K562 (cell line): Measurements from ENCODE around the gene TMEM163. TPM values are rescaled to one million over a fixed set of nuclear protein-coding genes. Genes with fewer than 3 reads are reported as not detected.

Source experiments
- ATAC-seq: fragments of 200-7000 bp; cut with Tn5 transposase; 3 replicates; pipeline ENCODE4 v1.9.1; 2020; ENCODE audit warnings: moderate library complexity
- BruUV-seq: library from RNA; stranded (reverse); fragments of 400-500 nt; replicated peaks from 2 replicates; lab custom pipeline; 2021; lab: Mats Ljungman, UMichigan
- CTCF ChIA-PET: fragments of 300-600 bp; formaldehyde crosslinking; extraction: SDS; loops from one replicate; lab custom pipeline; 2021; ENCODE audit warnings: low intra/inter-chr PET ratio; lab: Yijun Ruan, JAX
- POLR2A ChIA-PET: fragments of 300-600, 350-650 bp; sonication (Branson Sonifier 250); formaldehyde crosslinking; extraction: SDS; loops from one replicate; lab custom pipeline; 2021; ENCODE audit warnings: antibody characterized with exemption, inconsistent platforms; lab: Yijun Ruan, JAX
- DNase-seq, 4 experiments: peaks; one replicate each; pipeline versions ENCODE4 v3.0.0 to v3.0.0-alpha.2; 2011 to 2018; ENCODE audit warnings: low spot score in 3 of 4, mixed read lengths in 3 of 4; ENCODE audit errors: extremely low read depth in 1 of 4
- FAIRE-seq: peaks from 2 replicates; lab custom pipeline; 2011; peaks lifted over from hg19 to GRCh38; lab: Jason Lieb, UNC
- H2AFZ ChIP-seq: 2 replicates; pipeline ENCODE4 v1.6.0; 2011; ENCODE audit warnings: low read depth, low read length, control low read depth, inconsistent platforms
- H3K27ac ChIP-seq: fragments of 200-600 bp; 3 replicates; pipeline ENCODE4 v1.8.0; 2011; ENCODE audit warnings: low read depth, mild to moderate bottlenecking, control low read depth, inconsistent platforms, low read length, moderate library complexity, mixed read lengths; ENCODE audit errors: extremely low read depth
- H3K27me3 ChIP-seq, 2 experiments: fragments of 300-600 bp in 1 of 2; 2 replicates in 1 of 2; 3 replicates in 1 of 2; pipeline versions ENCODE4 v1.6.0 to v1.8.0; 2011; ENCODE audit warnings: inconsistent platforms in 2 of 2, low read length in 2 of 2, mild to moderate bottlenecking in 1 of 2, mixed read lengths in 1 of 2, moderate library complexity in 1 of 2; ENCODE audit not compliant: control insufficient read depth in 2 of 2, insufficient read depth in 2 of 2
- H3K36me3 ChIP-seq: fragments of 300-600 bp; 3 replicates; pipeline ENCODE4 v1.8.0; 2011; ENCODE audit warnings: mild to moderate bottlenecking, low read length, inconsistent platforms; ENCODE audit not compliant: control insufficient read depth, insufficient read depth
- H3K4me1 ChIP-seq, 2 experiments: fragments of 200-600 bp in 1 of 2; replicated peaks in 1 of 2; 2 replicates in 1 of 2; 3 replicates in 1 of 2; pipeline versions ENCODE4 v1.5.1 to v1.8.0; 2011; ENCODE audit warnings: inconsistent platforms in 2 of 2, low read length in 2 of 2, mild to moderate bottlenecking in 1 of 2, mixed read lengths in 1 of 2, moderate library complexity in 1 of 2; ENCODE audit not compliant: control insufficient read depth in 2 of 2, insufficient read depth in 2 of 2
- H3K4me2 ChIP-seq: 2 replicates; pipeline ENCODE4 v1.6.1; 2011; ENCODE audit warnings: low read length, control low read depth, inconsistent platforms, mixed read lengths; ENCODE audit not compliant: insufficient read depth
- H3K4me3 ChIP-seq: fragments of 200-600 bp; sonication (generic), shearing (Covaris generic); 2 replicates; pipeline ENCODE4 v1.5.1; 2016; ENCODE audit warnings: control low read depth, inconsistent platforms
- H3K79me2 ChIP-seq: fragments of 200-600 bp; 3 replicates; pipeline ENCODE4 v1.8.0; 2011; ENCODE audit warnings: low read length, inconsistent platforms; ENCODE audit not compliant: control insufficient read depth, insufficient read depth
- H3K9ac ChIP-seq, 2 experiments: 2 replicates each; pipeline versions ENCODE4 v1.6.0 to v1.6.1; 2011; ENCODE audit warnings: low read depth in 2 of 2, low read length in 2 of 2, control low read depth in 1 of 2, inconsistent platforms in 1 of 2, mild to moderate bottlenecking in 1 of 2, mixed read lengths in 1 of 2; ENCODE audit not compliant: insufficient read depth in 1 of 2
- H3K9me1 ChIP-seq: one replicate; pipeline ENCODE4 v1.6.0; 2011; ENCODE audit warnings: inconsistent platforms, mild to moderate bottlenecking, low read length, moderate library complexity; ENCODE audit not compliant: control insufficient read depth, insufficient read depth
- H3K9me3 ChIP-seq: replicated peaks from 2 replicates; pipeline ENCODE4 v1.5.1; 2011; ENCODE audit warnings: low read depth, low read length, inconsistent platforms; ENCODE audit not compliant: control insufficient read depth, insufficient read depth
- H4K20me1 ChIP-seq: replicated peaks from 2 replicates; pipeline ENCODE4 v1.6.1; 2011; ENCODE audit warnings: low read length, inconsistent platforms, mixed read lengths; ENCODE audit not compliant: control insufficient read depth, insufficient read depth
- BCLAF1 ChIP-seq, 2 experiments: fragments of 450-650 bp in 1 of 2; IDR thresholded peaks; 2 replicates each; pipeline ENCODE4 v1.6.1; 2011 to 2017; ENCODE audit warnings: low read depth in 2 of 2, antibody characterized with exemption in 1 of 2, borderline replicate concordance in 1 of 2, low read length in 1 of 2, mild to moderate bottlenecking in 1 of 2, mixed read lengths in 1 of 2; ENCODE audit not compliant: control insufficient read depth in 1 of 2
- HCFC1 ChIP-seq: IDR thresholded peaks from 2 replicates; pipeline ENCODE4 v1.6.1; 2012; ENCODE audit warnings: low read depth, low read length, improper control_type of control experiment
- KLF1 ChIP-seq: fragments of 450-650 bp; IDR thresholded peaks from 2 replicates; pipeline ENCODE4 v1.6.1; 2016; ENCODE audit warnings: missing genetic modification characterization, missing compliant biosample characterization
- KLF6 ChIP-seq: fragments of 250-450 bp; sonication (Bioruptor Pico); IDR thresholded peaks from 2 replicates; pipeline ENCODE4 v1.4.0; 2020; ENCODE audit warnings: mild to moderate bottlenecking, moderate library complexity, borderline replicate concordance
- MAX ChIP-seq: sonication (generic); formaldehyde crosslinking; IDR thresholded peaks from 2 replicates; pipeline ENCODE4 v1.9.0; 2022; ENCODE audit warnings: mild to moderate bottlenecking, missing genetic modification reagents
- MITF ChIP-seq: IDR thresholded peaks from 2 replicates; pipeline ENCODE4 v1.6.1; 2014; ENCODE audit warnings: antibody characterized with exemption
- PML ChIP-seq: IDR thresholded peaks from 2 replicates; pipeline ENCODE4 v1.6.1; 2012; ENCODE audit warnings: low read length, inconsistent platforms
- SMARCA4 ChIP-seq: fragments of 450-650 bp; IDR thresholded peaks from 2 replicates; pipeline ENCODE4 v1.6.1; 2016
- ZFP30 ChIP-seq: fragments of 250-450 bp; sonication (Bioruptor Pico); IDR thresholded peaks from 2 replicates; pipeline ENCODE4 v1.8.0; 2022; ENCODE audit warnings: moderate library complexity, mild to moderate bottlenecking, inconsistent platforms, borderline replicate concordance
- ZNF354B ChIP-seq: fragments of 250-450 bp; sonication (Bioruptor Pico); IDR thresholded peaks from 2 replicates; pipeline ENCODE4 v1.4.0; 2020
- WGBS: fragments of 100-300 bp; shearing (Covaris generic); methylation state at CpG from one replicate; pipeline ENCODE4 v1.1.6; 2016; ENCODE audit warnings: low coverage, mixed read lengths; ENCODE audit not compliant: insufficient coverage; ENCODE audit errors: missing lambda C conversion rate; 5-methylcytosine and 5-hydroxymethylcytosine counted together
- in situ Hi-C: fragments of 300-500 bp; cut with MboI; formaldehyde crosslinking; loops from 4 replicates; pipeline ENCODE4 v1.15.0; 2018; ENCODE audit warnings: inconsistent platforms, mixed read lengths
- intact Hi-C: fragments of 100-400 bp; cut with micrococcal nuclease; formaldehyde crosslinking; loops from 2 replicates; pipeline ENCODE4 v1.14.2; 2022
- polyA plus RNA-seq, 8 experiments: library from polyadenylated mRNA; depleted of rRNA in 4 of 8; stranded (reverse) in 5 of 8; unstranded in 3 of 8; fragments of >200 nt; fragmentation: Nextera tagmentation in 2 of 8; fragmentation: Illumina TruSeq in 1 of 8; extraction: Ambion mirVana in 2 of 8; extraction: Trizol in 1 of 8; gene quantifications; 2 replicates each; pipeline versions ENCODE4 v1.2.1 to v1.2.3, GENCODE V29; 2011 to 2014; ENCODE audit warnings: inconsistent platforms in 1 of 8, missing spikeins in 1 of 8
- total RNA-seq, 7 experiments: library from RNA; depleted of rRNA in 6 of 7; stranded (reverse); fragments of >200 nt in 6 of 7; fragmentation: Illumina TruSeq in 2 of 7; extraction: Trizol in 2 of 7; gene quantifications; 2 replicates each; pipeline versions ENCODE4 v1.2.1 to v1.2.3, GENCODE V29; 2011 to 2021; ENCODE audit warnings: low replicate concordance in 1 of 7

The TMEM163 gene
- total and polyA plus RNA-seq, 9 of the 15 experiments (the other 6 are each of a cell fraction or from before 2014, with no cell fraction given), result 0.04 to 0.68 (median 0.16) TPM; not detected in 3

GRCh38 chr2:134583462-134583861 lies 135.3 kb downstream of the TMEM163 start (continued):
- TF ChIP-seq BCLAF1 (IDR thresholded peaks at IDR 0.05; ENCODE audit: borderline replicate concordance in 1 of 2, control insufficient read depth in 1 of 2, low read depth in 2 of 2, low read length in 1 of 2), result no peak
- TF ChIP-seq ZFP30, result no peak
- TF ChIP-seq SMARCA4, result no peak
- no peak for TF ChIP-seq ZNF354B (CRISPR knock-in tag)
- no peak for TF ChIP-seq HCFC1
- TF ChIP-seq KLF6 (CRISPR knock-in tag), result no peak
- no peak for TF ChIP-seq KLF1 (tag)
- TF ChIP-seq, all 486 proteins: peak for 0

- no peak overlapping the region for H3K4me2 ChIP-seq
- ChIA-PET POLR2A (no interaction called here), CTCF (no interaction called here)
- no peak for ATAC-seq
- no TSS peak for BruUV-seq
- H3K27me3 ChIP-seq, result peaks cover 0 to 12% of the 10 kb centered on the region in 2 experiments; a peak in 2 of 5 replicates
- in situ Hi-C loops (no loop called here), intact Hi-C loops (no loop called here)
- H3K27ac ChIP-seq, result no peak overlapping the region
- no peak overlapping the region for H3K4me3 ChIP-seq
- DNase-seq, result no peak
- no peaks in the 10 kb centered on the region for H3K79me2 ChIP-seq
- no peaks in the 10 kb centered on the region for H3K36me3 ChIP-seq
- FAIRE-seq, result no peak
- H3K9ac ChIP-seq, result no peak overlapping the region
- WGBS, result 0% methylated on average over 2 of the region's 2 CpGs
- no peaks in the 10 kb centered on the region for H3K9me3 ChIP-seq
- H4K20me1 ChIP-seq, result no peaks in the 10 kb centered on the region
- TF ChIP-seq MAX (CRISPR knock-in tag) (peak; percentile 66), MITF (no peak), PML (no peak)
- TF ChIP-seq, all 486 proteins: peak for 1
- Histone ChIP-seq H2AFZ (no peak overlapping the region), H3K4me1 (no peaks in the 10 kb centered on the region), H3K9me1 (no peaks in the 10 kb centered on the region)
Measured at GRCh38 chr2:134582547-134582899, 136.3 kb downstream of the TMEM163 start.
